Lung (tissue), 12 donors: ENCODE measurements around the gene CCR5. TPM values are rescaled to one million over a fixed set of nuclear protein-coding genes. Genes with fewer than 3 reads are reported as not detected.

Experiments
- ATAC-seq: fragments of 200-7000 bp; cut with Tn5 transposase; one replicate; pipeline ENCODE4 v1.9.1; 2020; ENCODE audit warnings: moderate number of reproducible peaks; ENCODE audit not compliant: insufficient read depth, low FRiP score
- DNase-seq, 3 donors: peaks; one replicate each; pipeline ENCODE4 v3.0.0-alpha.2; 2013 to 2017
- H3K27ac ChIP-seq, 2 donors: one replicate each; pipeline ENCODE4 v1.5.1; 2013; ENCODE audit warnings: mild to moderate bottlenecking in 2 of 2, moderate library complexity in 2 of 2, control low read depth in 1 of 2, inconsistent platforms in 1 of 2, low read depth in 1 of 2, low read length in 1 of 2
- H3K27me3 ChIP-seq, 3 donors: one replicate each; pipeline ENCODE4 v1.5.1; 2013; ENCODE audit warnings: low read length in 2 of 3; ENCODE audit not compliant: control insufficient read depth in 3 of 3, insufficient read depth in 3 of 3
- H3K36me3 ChIP-seq, 4 donors: one replicate each; pipeline ENCODE4 v1.5.1; 2013; ENCODE audit warnings: low read length in 4 of 4, mild to moderate bottlenecking in 1 of 4, moderate library complexity in 1 of 4; ENCODE audit not compliant: control insufficient read depth in 4 of 4, insufficient read depth in 4 of 4
- H3K4me1 ChIP-seq, 5 donors: one replicate each; pipeline ENCODE4 v1.5.1; 2013; ENCODE audit warnings: low read length in 5 of 5, mild to moderate bottlenecking in 2 of 5, moderate library complexity in 1 of 5; ENCODE audit not compliant: control insufficient read depth in 5 of 5, insufficient read depth in 5 of 5
- H3K4me3 ChIP-seq: one replicate; pipeline ENCODE4 v1.5.1; 2013; ENCODE audit warnings: mild to moderate bottlenecking, control low read depth, moderate library complexity
- H3K9ac ChIP-seq, 2 donors: one replicate each; pipeline ENCODE4 v1.5.1; 2013; ENCODE audit warnings: low read length in 2 of 2, control low read depth in 1 of 2; ENCODE audit not compliant: insufficient read depth in 1 of 2
- H3K9me3 ChIP-seq, 4 donors: one replicate each; pipeline ENCODE4 v1.5.1; 2013; ENCODE audit warnings: low read length in 3 of 4, mild to moderate bottlenecking in 1 of 4, moderate library complexity in 1 of 4; ENCODE audit not compliant: control insufficient read depth in 4 of 4, insufficient read depth in 3 of 4
- CTCF ChIP-seq: IDR thresholded peaks from 2 replicates; pipeline ENCODE4 v1.5.1; 2012; ENCODE audit warnings: mild to moderate bottlenecking; ENCODE audit errors: control extremely low read depth, extremely low read depth
- WGBS, 2 donors: extraction: QIAGEN DNeasy Blood & Tissue Kit; methylation state at CpG; one replicate each; pipeline ENCODE4 v1.1.7; 2013; 5-methylcytosine and 5-hydroxymethylcytosine counted together
- polyA plus RNA-seq, 2 donors: library from polyadenylated mRNA; stranded (reverse); fragments of 200-250 nt; gene quantifications; one replicate each; pipeline ENCODE4 v1.2.1, GENCODE V29; 2013
- total RNA-seq, 2 donors: library from RNA; depleted of rRNA in 1 of 2; stranded (reverse); fragments of >200 nt in 1 of 2; gene quantifications; one replicate each; pipeline ENCODE4 v1.2.1, GENCODE V29; 2014 to 2021
- donor health status: control.
- donor health status: control.
- donor health status: Bipolar disorder and iron deficiency.
- donor health status: healthy.
- donor health status: DM: yes; HTN: yes; CAD: no.

The CCR5 gene
- total and polyA plus RNA-seq, 4 donors: 2.2 to 16.6 (median 3.6) TPM

- Histone ChIP-seq H3K9ac (no peak overlapping the region), H3K36me3 (no peaks in the 10 kb centered on the region), H3K4me1 (peaks cover 0 to 18% (median 0%) of the 10 kb centered on the region in 5 donors), H3K27ac (peak overlapping the region in 1 of 2 donors; percentile 2), H3K4me3 (no peak overlapping the region), H3K9me3 (no peaks in the 10 kb centered on the region), H3K27me3 (no peaks in the 10 kb centered on the region)
- no peak for DNase-seq
- WGBS, 2 donors: 52 to 56% methylated on average over 6 of the region's 6 CpGs
- no peak for TF ChIP-seq CTCF
- ATAC-seq: peak; percentile 16
Measured at GRCh38 chr3:46395210-46395661, 24.5 kb downstream of the CCR5 start.

- Histone ChIP-seq H3K4me1 (peaks cover 0 to 20% (median 3%) of the 10 kb centered on the region in 5 donors), H3K27me3 (no peaks in the 10 kb centered on the region), H3K9me3 (no peaks in the 10 kb centered on the region), H3K9ac (no peak overlapping the region), H3K36me3 (no peaks in the 10 kb centered on the region), H3K4me3 (no peak overlapping the region), H3K27ac (peak overlapping the region in 1 of 2 donors; percentile 42)
- DNase-seq (no peak), ATAC-seq (no peak)
- TF ChIP-seq CTCF: no peak
- 52 to 60% methylated on average over 6 of the region's 6 CpGs for WGBS, 2 donors
Measured at GRCh38 chr3:46395766-46396530, 25.2 kb downstream of the CCR5 start.

- DNase-seq (no peak), ATAC-seq (no peak)
- Histone ChIP-seq H3K36me3 (no peaks in the 10 kb centered on the region), H3K4me1 (peaks cover 0 to 20% (median 3%) of the 10 kb centered on the region in 5 donors), H3K9ac (no peak overlapping the region), H3K4me3 (no peak overlapping the region), H3K27ac (peak overlapping the region in 1 of 2 donors; percentile 52), H3K27me3 (no peaks in the 10 kb centered on the region), H3K9me3 (no peaks in the 10 kb centered on the region)
- WGBS, 2 donors: 79 to 86% methylated on average over 7 of the region's 7 CpGs
- TF ChIP-seq CTCF: no peak
Measured at GRCh38 chr3:46397111-46397510, 26.4 kb downstream of the CCR5 start.
